AG08395 (cell line): ENCODE measurements around the gene TMED5.
"Not testable (repeated sequence)": the region's sequence is repeated elsewhere in the genome, so short reads cannot be mapped to it uniquely, and the experiment has no call there.

Source experiments
- DNase-seq: peaks from one replicate; pipeline ENCODE4 v3.0.0; 2012; ENCODE audit warnings: mixed read lengths, low spot score

The TMED5 gene

DNA sequence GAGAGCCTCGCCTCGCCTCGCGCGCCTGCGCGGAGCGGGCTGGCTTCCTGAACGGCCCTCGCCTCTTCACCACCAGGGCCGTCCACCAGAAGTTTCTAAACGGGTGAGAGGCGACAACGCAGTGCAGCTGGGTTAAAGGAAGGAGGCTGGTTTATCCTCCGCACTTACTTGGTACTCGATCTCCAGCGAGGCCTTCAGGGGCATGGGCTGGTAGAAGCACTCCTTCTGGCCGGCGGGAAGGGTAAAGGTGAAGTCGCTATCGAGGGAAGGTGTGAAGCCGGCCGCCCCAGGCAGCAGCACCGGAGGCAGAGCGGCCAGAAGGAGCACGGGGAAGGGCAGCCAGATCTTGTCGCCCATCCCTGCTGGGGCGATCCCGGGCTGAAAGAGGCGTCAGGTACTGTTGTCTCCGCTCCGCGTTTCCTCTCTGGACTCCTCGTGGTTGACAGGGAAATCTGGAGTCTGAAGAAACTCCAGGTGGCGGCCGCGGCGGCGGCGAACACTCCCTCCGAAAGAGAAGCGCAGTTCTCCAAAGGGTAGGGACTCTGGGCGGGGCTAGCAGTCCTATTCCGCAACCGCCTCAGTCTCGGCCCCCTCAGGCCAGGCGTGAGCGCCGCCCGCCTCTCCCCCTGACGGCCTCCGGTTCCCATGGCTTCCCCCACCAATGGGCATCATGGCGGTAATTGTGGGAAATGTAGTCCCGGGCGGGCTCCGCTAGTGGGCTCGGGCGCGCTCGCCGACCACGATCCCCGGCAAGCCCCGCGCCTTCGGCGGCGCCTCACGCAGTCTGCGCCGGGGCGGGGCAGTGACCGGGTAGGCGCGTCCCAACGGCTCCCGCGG lies at the start of gene TMED5:
Gene TMED5 (minus strand): TSS at position 528 of the 837 bp plus-strand sequence. CDS start 171 bp downstream, at position 357.
- peak; percentile 94 for DNase-seq

GRCh38 chr1:93223023-93223675 lies 42.9 kb upstream of the TMED5 start:
- DNase-seq, result no peak

GRCh38 chr1:93221913-93222312 lies 41.7 kb upstream of the TMED5 start:
- no peak for DNase-seq

DNA sequence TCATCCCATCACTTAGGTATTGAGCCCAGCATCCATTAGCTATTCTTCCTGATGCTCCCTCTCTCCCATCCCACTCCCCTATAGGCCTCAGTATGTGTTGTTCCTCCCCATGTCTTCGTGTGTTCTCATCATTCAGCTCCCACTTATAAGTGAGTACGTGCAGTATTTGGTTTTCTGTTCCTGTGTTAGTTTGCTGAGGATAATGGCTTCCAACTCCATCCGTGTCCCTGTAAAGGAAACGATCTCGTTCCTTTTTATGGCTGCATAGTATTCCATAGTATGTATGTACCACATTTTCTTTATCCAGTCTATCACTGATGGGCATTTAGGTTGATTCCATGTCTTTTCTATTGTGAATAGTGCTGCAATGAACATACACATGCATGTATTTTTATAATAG lies 40.5 kb upstream of the TMED5 start:
- not testable (repeated sequence) for DNase-seq

- no peak for DNase-seq
Measured at GRCh38 chr1:93219443-93219842, 39.2 kb upstream of the TMED5 start.

DNA sequence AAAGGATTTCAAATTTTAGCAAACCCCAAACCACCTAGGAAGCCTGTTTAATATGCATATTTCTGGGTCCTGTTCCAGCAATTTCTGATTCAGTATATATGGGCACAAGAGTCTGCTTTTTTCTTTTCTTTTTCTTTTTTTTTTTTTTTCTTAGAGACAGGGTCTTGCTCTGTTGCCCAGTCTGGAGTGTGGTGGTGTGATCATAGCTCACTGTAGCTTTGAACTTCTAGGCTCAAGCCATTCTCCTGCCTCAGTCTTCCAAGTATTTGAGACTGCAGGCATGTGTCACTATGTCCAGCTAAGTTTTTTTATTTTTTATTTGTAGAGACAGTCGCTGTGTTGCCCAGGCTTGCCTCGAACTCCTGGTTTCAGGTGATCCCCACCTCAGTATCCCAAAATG lies 35.1 kb upstream of the TMED5 start:
- no peak for DNase-seq

- DNase-seq, result no peak
Measured at GRCh38 chr1:93207211-93207610, 27.0 kb upstream of the TMED5 start.

DNA sequence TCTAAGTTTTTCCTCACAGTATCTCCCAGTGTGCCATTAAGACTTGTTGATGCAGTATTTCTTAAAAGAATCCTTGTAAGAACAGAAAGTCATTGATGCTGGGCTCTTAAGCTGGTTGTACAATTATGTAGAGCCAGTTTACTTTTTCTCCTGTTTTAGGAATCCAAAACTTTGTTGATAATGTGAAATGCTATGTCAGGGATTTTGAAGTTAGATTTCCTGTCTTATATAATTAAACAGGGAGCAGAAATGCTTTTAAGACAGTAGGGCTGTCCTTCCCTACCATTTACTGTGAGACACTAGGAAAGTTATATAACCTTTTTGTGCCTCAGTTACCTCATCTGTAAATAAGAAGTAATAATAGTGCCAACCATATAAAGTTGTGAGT lies 26.3 kb upstream of the TMED5 start:
- no peak for DNase-seq

DNA sequence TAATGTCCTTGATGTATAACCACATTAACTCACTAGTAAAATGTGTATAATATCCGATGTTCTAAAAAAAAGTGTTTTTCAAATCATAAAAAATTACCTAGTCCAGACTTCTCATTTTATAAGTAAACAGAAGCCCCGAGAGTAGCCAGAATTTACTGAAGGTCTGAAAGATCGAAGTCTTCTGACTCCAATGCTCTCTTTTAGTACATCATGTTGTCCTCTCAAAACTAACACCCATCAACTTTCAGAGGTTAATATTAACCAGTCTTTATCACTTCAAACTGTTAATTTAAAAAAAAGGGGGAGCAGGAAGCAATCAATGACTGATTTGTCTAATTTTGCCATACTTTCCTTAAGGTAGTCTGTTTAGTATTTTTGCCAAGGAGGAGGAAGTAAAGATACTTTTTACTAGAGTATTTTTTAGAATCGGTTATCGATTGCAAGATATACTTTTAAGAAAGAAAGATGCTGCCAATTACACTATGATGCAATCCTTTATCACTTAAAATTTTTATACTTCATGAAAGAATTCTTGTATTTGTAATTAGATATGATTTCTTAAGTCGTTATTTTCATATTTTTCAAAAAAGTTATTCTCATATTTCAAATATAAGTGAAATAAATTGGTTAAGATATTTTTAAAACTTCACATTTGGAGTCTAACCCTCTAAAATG lies 25.8 kb upstream of the TMED5 start:
- DNase-seq, result no peak

- DNase-seq, result no peak
Measured at GRCh38 chr1:93200714-93201113, 20.5 kb upstream of the TMED5 start.

DNA sequence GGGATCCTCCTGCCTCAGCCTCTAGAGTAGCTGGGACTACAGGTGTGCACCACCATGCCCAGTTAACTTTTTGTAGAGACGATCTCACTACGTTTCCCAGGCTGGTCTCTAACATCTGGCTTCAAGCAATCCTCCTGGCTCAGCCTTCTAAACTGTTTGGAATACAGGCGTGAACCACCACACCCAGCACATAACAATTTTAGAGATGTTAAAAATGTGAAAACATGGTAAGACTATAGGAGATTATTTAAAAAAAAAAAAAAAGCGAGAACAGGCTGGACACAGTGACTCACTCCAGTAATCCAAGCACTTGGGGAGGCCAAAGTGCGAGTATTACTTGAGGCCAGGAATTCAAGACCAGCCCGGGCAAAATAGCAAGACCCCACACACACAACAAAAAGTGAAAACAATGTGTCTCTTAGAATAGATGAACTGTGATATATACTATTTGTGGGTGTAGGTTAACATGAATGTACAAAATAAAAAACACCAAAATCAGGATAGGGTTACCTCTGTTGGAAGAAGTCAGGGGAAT lies 19.9 kb upstream of the TMED5 start:
- DNase-seq, result no peak

- DNase-seq, result no peak
Measured at GRCh38 chr1:93199150-93199549, 18.9 kb upstream of the TMED5 start.

GRCh38 chr1:93196591-93196990 lies 16.4 kb upstream of the TMED5 start:
- DNase-seq, result no peak

GRCh38 chr1:93194231-93194990 lies 14.2 kb upstream of the TMED5 start:
- DNase-seq, result no peak

DNA sequence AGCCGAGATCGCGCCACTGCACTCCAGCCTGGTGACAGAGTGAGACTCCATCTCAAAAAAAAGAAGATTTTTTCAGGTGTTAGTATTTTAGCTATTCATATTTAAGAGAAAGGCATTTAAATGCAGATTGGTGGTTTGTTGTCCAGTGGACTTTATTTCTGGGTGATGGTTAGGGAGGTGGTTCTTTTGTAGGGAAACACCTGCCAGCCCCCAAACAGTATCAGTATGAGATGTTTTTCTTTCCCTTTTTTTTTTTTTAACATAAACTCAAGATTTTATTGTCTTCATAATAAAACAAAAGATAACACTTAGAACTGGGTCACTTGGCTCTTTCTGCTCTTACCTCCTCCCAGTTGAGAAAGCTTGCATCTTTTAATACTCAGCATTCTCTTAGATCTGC lies 10.2 kb upstream of the TMED5 start:
- DNase-seq, result no peak

- no peak for DNase-seq
Measured at GRCh38 chr1:93186667-93187066, 6.5 kb upstream of the TMED5 start.

GRCh38 chr1:93180723-93181613 lies 755 bp upstream of the TMED5 start, which contains the start of gene CCDC18:
TSS of gene CCDC18 (plus strand) at chr1:93180724. CDS start at chr1:93183362, 2,638 bp downstream.
- DNase-seq, result no peak

- no peak for DNase-seq
Measured at GRCh38 chr1:93178418-93178817, 1.8 kb downstream of the TMED5 start.

DNA sequence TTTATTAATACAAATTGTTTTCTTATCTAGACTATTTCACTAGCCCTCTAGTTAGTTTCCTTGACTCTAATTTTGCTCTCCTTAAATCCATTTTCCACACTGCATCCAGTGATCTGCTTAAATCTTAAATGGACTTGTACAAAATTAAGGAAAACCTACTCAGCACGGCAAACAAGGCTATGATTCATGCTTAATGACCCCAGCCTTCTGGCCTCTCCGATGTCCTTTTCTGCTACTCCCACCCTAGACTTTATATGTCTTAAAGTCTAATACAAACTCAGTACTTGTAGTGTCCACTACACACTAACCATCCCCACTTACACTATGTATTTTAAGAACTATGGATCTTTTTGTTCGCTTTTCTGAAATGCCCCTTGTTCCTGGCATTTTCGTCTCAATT lies 2.2 kb downstream of the TMED5 start:
- DNase-seq, result peak; percentile 4

- DNase-seq, result not testable (repeated sequence)
Measured at GRCh38 chr1:93174638-93175037, 5.6 kb downstream of the TMED5 start.

- DNase-seq, result no peak
Measured at GRCh38 chr1:93172778-93173177, 7.4 kb downstream of the TMED5 start.
